CD4-positive, alpha-beta T cell (primary cell): Measurements from ENCODE around the gene DNAJB6. TPM values are rescaled to one million over a fixed set of nuclear protein-coding genes. Genes with fewer than 3 reads are reported as not detected.
"Not testable (repeated sequence)": the region's sequence is repeated elsewhere in the genome, so short reads cannot be mapped to it uniquely, and the experiment has no call there.

Experiments used
- ATAC-seq: fragments of 200-7000 bp; cut with Tn5 transposase; one replicate; pipeline ENCODE4 v1.10.0; 2022; ENCODE audit warnings: mild to moderate bottlenecking; ENCODE audit not compliant: poor library complexity
- CTCF ChIA-PET: fragments of 350-600 bp; sonication (Branson Sonifier 250); formaldehyde crosslinking; loops from one replicate; lab custom pipeline; 2021; ENCODE audit warnings: antibody characterized with exemption, inconsistent platforms; lab: Charles Lee
- POLR2A ChIA-PET: fragments of 350-600 bp; sonication (Branson Sonifier 250); formaldehyde crosslinking; loops from one replicate; lab custom pipeline; 2021; ENCODE audit warnings: antibody characterized with exemption, inconsistent platforms; lab: Charles Lee
- DNase-seq, 14 experiments: peaks; one replicate each; pipeline ENCODE4 v3.0.0-alpha.2; 2013 to 2020; ENCODE audit warnings: mixed read lengths in 2 of 14
- H3K27ac ChIP-seq, 2 donors: one replicate each; pipeline versions ENCODE4 v1.5.1 to v1.7.0; 2013; ENCODE audit warnings: low read length in 2 of 2, low read depth in 1 of 2, mild to moderate bottlenecking in 1 of 2
- H3K27me3 ChIP-seq, 2 experiments: 1 replicate in 1 of 2; 2 replicates in 1 of 2; pipeline versions ENCODE4 v1.6.1 to v1.7.0; 2013; ENCODE audit warnings: low read length in 2 of 2, control low read depth in 1 of 2, mild to moderate bottlenecking in 1 of 2, moderate library complexity in 1 of 2; ENCODE audit not compliant: insufficient read depth in 2 of 2, control insufficient read depth in 1 of 2
- H3K36me3 ChIP-seq: one replicate; pipeline ENCODE4 v1.6.1; 2013; ENCODE audit warnings: low read length, control low read depth; ENCODE audit not compliant: insufficient read depth
- H3K4me1 ChIP-seq: one replicate; pipeline ENCODE4 v1.6.1; 2013; ENCODE audit warnings: low read length, control low read depth; ENCODE audit not compliant: insufficient read depth
- H3K4me3 ChIP-seq: one replicate; pipeline ENCODE4 v1.5.1; 2013; ENCODE audit warnings: mild to moderate bottlenecking, low read length, moderate library complexity
- H3K9me3 ChIP-seq, 2 experiments: 1 replicate in 1 of 2; 2 replicates in 1 of 2; pipeline versions ENCODE4 v1.6.1 to v1.7.0; 2013; ENCODE audit warnings: low read length in 2 of 2, mild to moderate bottlenecking in 2 of 2, control low read depth in 1 of 2, moderate library complexity in 1 of 2; ENCODE audit not compliant: control insufficient read depth in 1 of 2, insufficient read depth in 1 of 2
- H3K27ac Mint-ChIP-seq: one replicate; pipeline ENCODE4 v1.8.0; 2020; ENCODE audit warnings: mixed read lengths
- H3K27me3 Mint-ChIP-seq: one replicate; pipeline ENCODE4 v1.8.0; 2021; ENCODE audit warnings: mixed read lengths
- H3K36me3 Mint-ChIP-seq: one replicate; pipeline ENCODE4 v1.8.0; 2021; ENCODE audit warnings: low read depth, mixed read lengths
- H3K4me1 Mint-ChIP-seq: one replicate; pipeline ENCODE4 v1.8.0; 2021; ENCODE audit warnings: low read depth, mixed read lengths
- H3K4me3 Mint-ChIP-seq: one replicate; pipeline ENCODE4 v1.8.0; 2020; ENCODE audit warnings: mild to moderate bottlenecking, mixed read lengths
- H3K9me3 Mint-ChIP-seq: one replicate; pipeline ENCODE4 v1.8.0; 2020; ENCODE audit warnings: mixed read lengths
- intact Hi-C, 2 experiments: fragments of 100-400 bp; cut with DNase I in 1 of 2; cut with micrococcal nuclease in 1 of 2; formaldehyde crosslinking; loops; one replicate each; pipeline versions ENCODE4 v1.15.1 to v1.9.0; 2023 to 2025; cut with DNase I, micrococcal nuclease
- total RNA-seq, 174 experiments: library from RNA in 2 of 174; stranded (reverse) in 2 of 174; gene quantifications; one replicate each; pipeline ENCODE4 v1.2.3 and lab custom pipeline; 2021 to 2026
- TF ChIP-seq, protein P1 (sequence below): fragments of 200-600 bp; IDR thresholded peaks from one replicate; pipeline ENCODE4 v1.8.0; 2022; ENCODE audit warnings: antibody characterized with exemption, mild to moderate bottlenecking

The DNAJB6 gene
- total RNA-seq, 2 experiments from 2014 or later: 232 to 242 TPM

DNA sequence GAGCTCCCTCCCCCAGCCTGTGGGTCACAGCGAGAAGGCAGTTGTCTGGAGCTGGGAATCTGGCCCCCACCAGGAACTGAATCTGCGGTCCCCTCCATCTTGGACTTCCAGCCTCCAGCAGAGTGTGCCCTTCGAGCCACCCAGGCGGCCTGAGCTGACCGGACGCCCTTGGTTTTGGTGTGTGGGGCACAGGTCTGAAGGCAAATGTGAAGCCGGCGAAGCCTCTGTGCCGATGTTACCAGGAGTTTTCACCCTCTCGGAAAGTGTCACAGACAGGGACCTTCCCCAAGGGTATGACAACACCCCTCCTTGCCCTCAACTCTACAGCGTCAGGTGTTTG lies 109.1 kb downstream of the DNAJB6 start:
- H3K27ac Mint-ChIP-seq: no peak overlapping the region
- Histone ChIP-seq H3K36me3 (no peaks in the 10 kb centered on the region), H3K4me1 (no peaks in the 10 kb centered on the region), H3K4me3 (no peak overlapping the region), H3K9me3 (peaks cover 0 to 6% of the 10 kb centered on the region in 2 experiments), H3K27me3 (no peaks in the 10 kb centered on the region), H3K27ac (no peak overlapping the region)
- TF ChIP-seq, protein P1, sequence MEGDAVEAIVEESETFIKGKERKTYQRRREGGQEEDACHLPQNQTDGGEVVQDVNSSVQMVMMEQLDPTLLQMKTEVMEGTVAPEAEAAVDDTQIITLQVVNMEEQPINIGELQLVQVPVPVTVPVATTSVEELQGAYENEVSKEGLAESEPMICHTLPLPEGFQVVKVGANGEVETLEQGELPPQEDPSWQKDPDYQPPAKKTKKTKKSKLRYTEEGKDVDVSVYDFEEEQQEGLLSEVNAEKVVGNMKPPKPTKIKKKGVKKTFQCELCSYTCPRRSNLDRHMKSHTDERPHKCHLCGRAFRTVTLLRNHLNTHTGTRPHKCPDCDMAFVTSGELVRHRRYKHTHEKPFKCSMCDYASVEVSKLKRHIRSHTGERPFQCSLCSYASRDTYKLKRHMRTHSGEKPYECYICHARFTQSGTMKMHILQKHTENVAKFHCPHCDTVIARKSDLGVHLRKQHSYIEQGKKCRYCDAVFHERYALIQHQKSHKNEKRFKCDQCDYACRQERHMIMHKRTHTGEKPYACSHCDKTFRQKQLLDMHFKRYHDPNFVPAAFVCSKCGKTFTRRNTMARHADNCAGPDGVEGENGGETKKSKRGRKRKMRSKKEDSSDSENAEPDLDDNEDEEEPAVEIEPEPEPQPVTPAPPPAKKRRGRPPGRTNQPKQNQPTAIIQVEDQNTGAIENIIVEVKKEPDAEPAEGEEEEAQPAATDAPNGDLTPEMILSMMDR: no peak
- no peaks in the 10 kb centered on the region for H3K4me1 Mint-ChIP-seq
- ChIA-PET POLR2A (no interaction called here), CTCF (no interaction called here)
- no peaks in the 10 kb centered on the region for H3K27me3 Mint-ChIP-seq
- no peaks in the 10 kb centered on the region for H3K36me3 Mint-ChIP-seq
- DNase-seq (no peak), ATAC-seq (no peak)
- H3K9me3 Mint-ChIP-seq: no peaks in the 10 kb centered on the region
- intact Hi-C loops: no loop called here
- no peak overlapping the region for H3K4me3 Mint-ChIP-seq

DNA sequence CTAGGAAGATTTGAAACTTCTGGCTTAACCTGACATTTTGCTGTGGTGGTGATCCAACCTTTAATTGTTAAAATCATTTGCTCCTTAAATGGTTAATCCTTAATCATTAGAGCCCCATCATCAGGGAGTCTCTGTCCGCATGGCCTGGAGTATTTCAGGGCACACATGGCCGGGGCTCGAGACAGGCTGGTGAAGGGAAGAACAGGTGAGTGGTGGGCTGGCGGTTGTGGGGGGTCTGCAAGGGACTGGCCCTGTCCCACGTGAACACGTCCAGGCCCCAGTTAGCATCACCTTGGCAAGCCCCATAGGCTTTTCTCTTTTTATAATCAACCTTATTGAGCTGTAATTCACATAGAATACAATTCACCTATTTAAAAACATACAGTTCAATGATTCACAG lies 109.5 kb downstream of the DNAJB6 start:
- ATAC-seq (no peak), DNase-seq (no peak)
- Histone ChIP-seq H3K27me3 (no peaks in the 10 kb centered on the region), H3K9me3 (peaks cover 0 to 6% of the 10 kb centered on the region in 2 experiments), H3K36me3 (no peaks in the 10 kb centered on the region), H3K27ac (no peak overlapping the region), H3K4me1 (no peaks in the 10 kb centered on the region), H3K4me3 (no peak overlapping the region)
- Mint-ChIP-seq H3K27ac (no peak overlapping the region), H3K9me3 (no peaks in the 10 kb centered on the region), H3K36me3 (no peaks in the 10 kb centered on the region), H3K4me3 (no peak overlapping the region), H3K27me3 (no peaks in the 10 kb centered on the region), H3K4me1 (no peaks in the 10 kb centered on the region)
- intact Hi-C loops: no loop called here
- ChIA-PET POLR2A (no interaction called here), CTCF (no interaction called here)
- TF ChIP-seq, protein P1: no peak

DNA sequence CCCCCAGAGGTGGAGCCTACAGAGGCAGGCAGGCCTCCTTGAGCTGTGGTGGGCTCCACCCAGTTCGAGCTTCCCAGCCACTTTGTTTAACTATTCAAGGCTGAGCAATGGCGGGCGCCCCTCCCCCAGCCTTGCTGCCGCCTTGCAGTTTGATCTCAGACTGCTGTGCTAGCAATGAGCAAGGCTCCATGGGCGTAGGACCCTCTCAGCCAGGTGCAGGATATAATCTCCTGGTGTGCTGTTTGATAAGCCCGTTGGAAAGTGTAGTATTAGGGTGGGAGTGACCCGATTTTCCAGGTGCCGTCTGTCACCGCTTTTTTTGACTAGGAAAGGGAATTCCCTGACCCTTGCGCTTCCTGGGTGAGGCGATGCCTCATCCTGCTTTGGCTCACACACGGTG lies 117.2 kb downstream of the DNAJB6 start:
- not testable (repeated sequence) for ATAC-seq

More for the DNA sequence above, 117.2 kb downstream of the DNAJB6 start:
- H3K27me3 Mint-ChIP-seq, H3K36me3 Mint-ChIP-seq, H3K27me3 ChIP-seq, H3K9me3 ChIP-seq, H3K4me1 ChIP-seq, POLR2A ChIA-PET, H3K4me1 Mint-ChIP-seq, CTCF ChIA-PET, H3K9me3 Mint-ChIP-seq, H3K36me3 ChIP-seq, intact Hi-C loops, H3K4me3 Mint-ChIP-seq, H3K27ac ChIP-seq, H3K27ac Mint-ChIP-seq, H3K4me3 ChIP-seq, DNase-seq: not testable (repeated sequence)
